PFSK-1 (cell line): Measurements from ENCODE around the gene C12orf57.

Experiments used
- FOXP2 ChIP-seq: optimal IDR thresholded peaks from 2 replicates; pipeline ENCODE3; 2011; ENCODE audit warnings: borderline replicate concordance, control low read depth, inconsistent platforms; ENCODE audit not compliant: insufficient read depth; ENCODE audit errors: extremely low read length, extremely low read depth
- POLR2AphosphoS5 ChIP-seq: IDR thresholded peaks from 2 replicates; pipeline ENCODE4 v1.6.1; 2012; ENCODE audit warnings: low read depth, mild to moderate bottlenecking, control low read depth, low read length, moderate library complexity
- REST ChIP-seq, 2 experiments: IDR thresholded peaks; 2 replicates each; pipeline versions ENCODE4 v1.6.1 to v1.8.0; 2011 to 2012; ENCODE audit warnings: low read depth in 2 of 2, low read length in 2 of 2, control low read depth in 1 of 2, inconsistent platforms in 1 of 2, mild to moderate bottlenecking in 1 of 2, moderate library complexity in 1 of 2; ENCODE audit not compliant: insufficient read depth in 1 of 2
- SIN3A ChIP-seq: IDR thresholded peaks from 2 replicates; pipeline ENCODE4 v1.6.1; 2012; ENCODE audit warnings: mild to moderate bottlenecking, low read length, moderate library complexity, borderline replicate concordance; ENCODE audit not compliant: insufficient read depth
- TAF1 ChIP-seq: IDR thresholded peaks from 2 replicates; pipeline ENCODE4 v1.6.1; 2012; ENCODE audit warnings: low read length, control low read depth, borderline replicate concordance; ENCODE audit not compliant: insufficient read depth

The C12orf57 gene

DNA sequence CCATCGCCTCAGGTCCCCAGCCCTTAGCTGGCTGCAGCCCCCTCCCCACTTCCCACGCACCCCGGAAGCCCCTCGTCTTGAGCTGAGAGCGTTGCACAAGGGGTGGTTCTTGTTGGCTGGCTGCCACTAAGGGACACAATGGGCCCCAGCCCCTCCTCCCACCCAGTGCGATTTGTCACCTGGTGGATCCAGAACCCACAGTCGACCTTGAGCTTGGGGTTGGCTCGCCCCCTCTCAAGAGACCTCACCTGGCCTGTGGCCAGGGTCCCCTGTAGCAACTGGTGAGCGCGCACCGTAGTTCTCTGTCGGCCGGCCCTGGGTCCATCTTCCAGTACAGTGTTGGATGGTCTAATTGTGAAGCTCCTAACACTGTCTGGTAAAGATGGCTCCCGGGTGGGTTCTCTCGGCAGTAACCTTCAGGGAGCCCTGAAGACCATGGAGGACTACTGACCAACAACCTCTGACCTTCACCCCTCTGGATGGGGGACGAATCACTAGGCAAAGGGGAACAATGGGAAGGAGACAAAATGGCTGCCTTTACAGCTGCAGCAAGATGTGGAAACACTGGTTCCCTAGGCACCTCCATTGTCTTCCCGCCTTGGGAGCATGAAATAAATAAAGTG lies 20.1 kb downstream of the C12orf57 start:
- TF ChIP-seq TAF1: no peak
- no peak for TF ChIP-seq SIN3A
- TF ChIP-seq POLR2AphosphoS5: no peak
- TF ChIP-seq FOXP2: no peak
- TF ChIP-seq REST (IDR thresholded peaks at IDR 0.05; ENCODE audit: insufficient read depth in 1 of 2, low read depth in 2 of 2, low read length in 2 of 2): no peak

- no peak for TF ChIP-seq REST (IDR thresholded peaks at IDR 0.05; ENCODE audit: insufficient read depth in 1 of 2, low read depth in 2 of 2, low read length in 2 of 2)
- TF ChIP-seq SIN3A: no peak
- TF ChIP-seq TAF1: peak; percentile 4; the same call in 1 of the 2 replicates
Observed at GRCh38 chr12:6964605-6965025, 20.8 kb downstream of the C12orf57 start.

DNA sequence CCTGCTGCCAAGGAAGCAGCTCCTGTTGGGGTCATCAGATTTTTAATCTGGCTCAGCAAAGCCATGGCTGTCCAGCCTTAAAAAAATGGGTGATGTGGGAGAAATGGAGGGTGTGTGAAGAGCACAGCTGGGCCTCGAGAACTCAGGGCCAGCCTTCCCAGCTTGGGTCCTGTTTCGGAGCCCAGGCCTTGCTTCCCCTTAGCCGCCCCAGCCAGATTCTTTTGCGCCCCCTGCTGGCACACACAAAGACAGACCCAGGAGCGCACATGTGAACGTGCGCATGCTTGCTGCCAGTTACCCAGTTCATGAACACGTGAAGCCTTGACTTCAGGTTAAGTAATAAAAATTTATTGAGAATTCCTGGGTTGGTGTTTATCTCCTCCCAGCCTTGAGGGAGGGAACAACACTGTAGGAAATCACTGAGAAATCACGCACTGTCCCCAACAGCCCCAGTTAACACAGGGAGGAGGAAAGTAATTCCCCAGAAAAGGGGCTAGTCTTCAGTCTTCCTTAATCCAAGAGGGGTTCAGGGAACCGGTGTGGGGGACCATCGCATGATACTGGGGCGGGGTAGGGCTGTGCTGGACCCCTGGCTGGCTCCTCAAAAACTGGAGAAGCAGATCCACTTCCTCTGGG lies 21.3 kb downstream of the C12orf57 start:
- no peak for TF ChIP-seq FOXP2
- TF ChIP-seq REST (IDR thresholded peaks at IDR 0.05; ENCODE audit: insufficient read depth in 1 of 2, low read depth in 2 of 2, low read length in 2 of 2): no peak
- peak; percentile 5; the same call in 1 of the 2 replicates for TF ChIP-seq TAF1
- peak; percentile 37; the same call in 1 of the 2 replicates for TF ChIP-seq SIN3A
- peak; percentile 52; the same call in 1 of the 2 replicates for TF ChIP-seq POLR2AphosphoS5

GRCh38 chr12:6965714-6966113 lies 21.9 kb downstream of the C12orf57 start:
- TF ChIP-seq FOXP2 (no peak), POLR2AphosphoS5 (no peak), SIN3A (no peak), TAF1 (no peak), REST (IDR thresholded peaks at IDR 0.05; ENCODE audit: insufficient read depth in 1 of 2, low read depth in 2 of 2, low read length in 2 of 2) (no peak)
